ENCODE data around the gene MCTP2. TPM values are rescaled to one million over a fixed set of nuclear protein-coding genes. Genes with fewer than 3 reads are reported as not detected.

The MCTP2 gene
- total and polyA plus RNA-seq, 9 of the 15 experiments (the other 6 are each of a cell fraction or from before 2014, with no cell fraction given), result 0.07 TPM; not detected in 8

DNA sequence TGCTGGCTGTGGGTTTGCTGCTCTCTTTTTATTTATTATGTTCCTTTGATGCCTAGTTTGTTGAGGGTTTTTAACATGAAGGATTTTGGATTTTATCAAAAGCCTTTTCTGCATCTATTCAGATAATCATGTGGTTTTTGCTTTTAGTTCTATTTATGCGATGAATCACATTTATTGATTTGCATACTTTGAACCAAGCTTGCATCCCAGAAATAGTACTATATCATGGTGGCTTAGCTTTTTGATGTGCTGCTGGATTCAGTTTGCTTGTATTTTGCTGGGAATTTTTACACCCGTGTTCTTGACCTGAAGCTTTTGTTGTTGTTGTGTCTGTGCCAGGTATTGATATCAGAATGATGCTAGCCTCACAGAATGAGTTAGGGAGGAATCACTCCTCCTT lies 48.4 kb downstream of the MCTP2 start:
- Histone ChIP-seq H3K27ac (ENCODE audit: extremely low read depth, low read depth, low read length) (no peak overlapping the region), H3K4me3 (no peak overlapping the region), H3K9me1 (ENCODE audit: control insufficient read depth, insufficient read depth, low read length) (no peaks in the 10 kb centered on the region), H3K36me3 (ENCODE audit: control insufficient read depth, insufficient read depth, low read length) (no peaks in the 10 kb centered on the region), H3K4me2 (ENCODE audit: insufficient read depth, low read length) (no peak overlapping the region), H3K27me3 (ENCODE audit: control insufficient read depth in 2 of 2, insufficient read depth in 2 of 2, low read length in 2 of 2) (no peaks in the 10 kb centered on the region), H3K9ac (ENCODE audit: insufficient read depth in 1 of 2, low read depth in 2 of 2, low read length in 2 of 2) (no peak overlapping the region), H3K4me1 (replicated peaks in 1 of 2; ENCODE audit: control insufficient read depth in 2 of 2, insufficient read depth in 2 of 2, low read length in 2 of 2) (no peaks in the 10 kb centered on the region), H4K20me1 (replicated peaks; ENCODE audit: control insufficient read depth, insufficient read depth, low read length) (no peaks in the 10 kb centered on the region), H3K79me2 (ENCODE audit: control insufficient read depth, insufficient read depth, low read length) (no peaks in the 10 kb centered on the region), H3K9me3 (replicated peaks; ENCODE audit: control insufficient read depth, insufficient read depth, low read depth, low read length) (no peaks in the 10 kb centered on the region), H2AFZ (ENCODE audit: low read depth, low read length) (no peak overlapping the region)
- no TSS peak for BruUV-seq (replicated peaks)
- ChIA-PET CTCF (ENCODE audit: low intra/inter-chr PET ratio) (no interaction called here), POLR2A (no interaction called here)
- TF ChIP-seq, protein P1, sequence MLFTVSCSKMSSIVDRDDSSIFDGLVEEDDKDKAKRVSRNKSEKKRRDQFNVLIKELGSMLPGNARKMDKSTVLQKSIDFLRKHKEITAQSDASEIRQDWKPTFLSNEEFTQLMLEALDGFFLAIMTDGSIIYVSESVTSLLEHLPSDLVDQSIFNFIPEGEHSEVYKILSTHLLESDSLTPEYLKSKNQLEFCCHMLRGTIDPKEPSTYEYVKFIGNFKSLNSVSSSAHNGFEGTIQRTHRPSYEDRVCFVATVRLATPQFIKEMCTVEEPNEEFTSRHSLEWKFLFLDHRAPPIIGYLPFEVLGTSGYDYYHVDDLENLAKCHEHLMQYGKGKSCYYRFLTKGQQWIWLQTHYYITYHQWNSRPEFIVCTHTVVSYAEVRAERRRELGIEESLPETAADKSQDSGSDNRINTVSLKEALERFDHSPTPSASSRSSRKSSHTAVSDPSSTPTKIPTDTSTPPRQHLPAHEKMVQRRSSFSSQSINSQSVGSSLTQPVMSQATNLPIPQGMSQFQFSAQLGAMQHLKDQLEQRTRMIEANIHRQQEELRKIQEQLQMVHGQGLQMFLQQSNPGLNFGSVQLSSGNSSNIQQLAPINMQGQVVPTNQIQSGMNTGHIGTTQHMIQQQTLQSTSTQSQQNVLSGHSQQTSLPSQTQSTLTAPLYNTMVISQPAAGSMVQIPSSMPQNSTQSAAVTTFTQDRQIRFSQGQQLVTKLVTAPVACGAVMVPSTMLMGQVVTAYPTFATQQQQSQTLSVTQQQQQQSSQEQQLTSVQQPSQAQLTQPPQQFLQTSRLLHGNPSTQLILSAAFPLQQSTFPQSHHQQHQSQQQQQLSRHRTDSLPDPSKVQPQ (CRISPR knock-in tag; IDR thresholded peaks at IDR 0.05; ENCODE audit: borderline replicate concordance), result no peak
- TF ChIP-seq, protein P2, sequence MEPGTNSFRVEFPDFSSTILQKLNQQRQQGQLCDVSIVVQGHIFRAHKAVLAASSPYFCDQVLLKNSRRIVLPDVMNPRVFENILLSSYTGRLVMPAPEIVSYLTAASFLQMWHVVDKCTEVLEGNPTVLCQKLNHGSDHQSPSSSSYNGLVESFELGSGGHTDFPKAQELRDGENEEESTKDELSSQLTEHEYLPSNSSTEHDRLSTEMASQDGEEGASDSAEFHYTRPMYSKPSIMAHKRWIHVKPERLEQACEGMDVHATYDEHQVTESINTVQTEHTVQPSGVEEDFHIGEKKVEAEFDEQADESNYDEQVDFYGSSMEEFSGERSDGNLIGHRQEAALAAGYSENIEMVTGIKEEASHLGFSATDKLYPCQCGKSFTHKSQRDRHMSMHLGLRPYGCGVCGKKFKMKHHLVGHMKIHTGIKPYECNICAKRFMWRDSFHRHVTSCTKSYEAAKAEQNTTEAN (CRISPR knock-in tag; IDR thresholded peaks at IDR 0.05), result no peak
- TF ChIP-seq ZNF224 (CRISPR knock-in tag; IDR thresholded peaks at IDR 0.05) (no peak), FOXK2 (conservative IDR thresholded peaks at IDR 0.05 in 1 of 2, IDR thresholded peaks at IDR 0.05 in 1 of 2; ENCODE audit: low read depth in 2 of 2) (no peak), THRAP3 (IDR thresholded peaks at IDR 0.05; ENCODE audit: borderline replicate concordance) (no peak), EP400 (IDR thresholded peaks at IDR 0.05) (no peak)
- DNase-seq (ENCODE audit: extremely low read depth in 1 of 4, low spot score in 3 of 4), result no peak
- ATAC-seq, result no peak
- in situ Hi-C loops (cut with MboI) (no loop called here), intact Hi-C loops (cut with micrococcal nuclease) (no loop called here)
- WGBS (ENCODE audit: insufficient coverage, low coverage, missing lambda C conversion rate), result 0% methylated on average over 2 of the region's 2 CpGs
- no peak for FAIRE-seq

All from K562 (cell line).